ENCODE measurements around the gene ELMOD1.

ELMOD1 gene

GRCh38 chr11:107605061-107606006 lies 14.4 kb downstream of the ELMOD1 start:
- Mint-ChIP-seq H3K9me3 (ENCODE audit: low read depth) (no peaks in the 10 kb centered on the region), H3K27me3 (peaks cover 34% of the 10 kb centered on the region), H3K4me1 (ENCODE audit: low read depth) (no peaks in the 10 kb centered on the region), H3K4me3 (no peak overlapping the region), H3K36me3 (no peaks in the 10 kb centered on the region), H3K27ac (no peak overlapping the region)

DNA sequence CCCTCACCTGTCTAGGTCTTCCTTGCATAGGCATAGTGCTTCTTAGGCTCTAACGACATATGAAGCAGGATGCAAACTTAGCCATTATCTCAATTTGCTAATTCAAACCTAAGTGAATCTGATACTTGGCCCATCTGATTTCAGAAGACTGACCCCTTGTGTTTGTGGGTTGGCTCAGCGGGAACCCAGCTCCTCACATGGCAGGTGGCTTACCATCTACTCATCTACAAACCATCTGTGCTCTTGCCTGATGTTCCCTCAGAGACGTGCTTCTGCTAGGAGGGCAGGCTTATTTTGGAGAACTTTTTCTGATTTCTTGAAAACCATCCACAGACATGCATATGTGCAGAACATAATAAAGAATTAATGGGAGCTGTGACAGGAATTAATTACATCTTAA lies 15.2 kb downstream of the ELMOD1 start:
- Mint-ChIP-seq H3K4me1 (ENCODE audit: low read depth) (no peaks in the 10 kb centered on the region), H3K27ac (no peak overlapping the region), H3K36me3 (no peaks in the 10 kb centered on the region), H3K27me3 (peaks cover 37% of the 10 kb centered on the region), H3K9me3 (ENCODE audit: low read depth) (no peaks in the 10 kb centered on the region), H3K4me3 (no peak overlapping the region)

- Mint-ChIP-seq H3K9me3 (ENCODE audit: low read depth) (no peaks in the 10 kb centered on the region), H3K27me3 (peaks cover 30% of the 10 kb centered on the region), H3K4me1 (ENCODE audit: low read depth) (no peaks in the 10 kb centered on the region), H3K4me3 (no peak overlapping the region), H3K27ac (no peak overlapping the region), H3K36me3 (no peaks in the 10 kb centered on the region)
Observed at GRCh38 chr11:107608809-107609208, 17.9 kb downstream of the ELMOD1 start.

GRCh38 chr11:107609400-107610218 lies 18.7 kb downstream of the ELMOD1 start:
- Mint-ChIP-seq H3K4me1 (ENCODE audit: low read depth) (no peaks in the 10 kb centered on the region), H3K27me3 (peaks cover 30% of the 10 kb centered on the region), H3K27ac (no peak overlapping the region), H3K36me3 (no peaks in the 10 kb centered on the region), H3K4me3 (no peak overlapping the region), H3K9me3 (ENCODE audit: low read depth) (no peaks in the 10 kb centered on the region)

GRCh38 chr11:107612445-107612844 lies 21.5 kb downstream of the ELMOD1 start:
- H3K9me3 Mint-ChIP-seq (ENCODE audit: low read depth), result no peaks in the 10 kb centered on the region
- no peaks in the 10 kb centered on the region for H3K4me1 Mint-ChIP-seq (ENCODE audit: low read depth)
- H3K27ac Mint-ChIP-seq, result no peak overlapping the region
- H3K4me3 Mint-ChIP-seq, result no peak overlapping the region
- H3K27me3 Mint-ChIP-seq, result peaks cover 20% of the 10 kb centered on the region
- H3K36me3 Mint-ChIP-seq, result no peaks in the 10 kb centered on the region

GRCh38 chr11:107619926-107620325 lies 29.0 kb downstream of the ELMOD1 start:
- Mint-ChIP-seq H3K36me3 (no peaks in the 10 kb centered on the region), H3K4me1 (ENCODE audit: low read depth) (no peaks in the 10 kb centered on the region), H3K27me3 (peaks cover 11% of the 10 kb centered on the region), H3K27ac (no peak overlapping the region), H3K4me3 (no peak overlapping the region), H3K9me3 (ENCODE audit: low read depth) (no peaks in the 10 kb centered on the region)

- no peak overlapping the region for H3K4me3 Mint-ChIP-seq
- H3K9me3 Mint-ChIP-seq (ENCODE audit: low read depth), result no peaks in the 10 kb centered on the region
- H3K36me3 Mint-ChIP-seq, result no peaks in the 10 kb centered on the region
- H3K27me3 Mint-ChIP-seq, result peaks cover 16% of the 10 kb centered on the region
- H3K27ac Mint-ChIP-seq, result no peak overlapping the region
- H3K4me1 Mint-ChIP-seq (ENCODE audit: low read depth), result no peaks in the 10 kb centered on the region
Observed at GRCh38 chr11:107621081-107621480, 30.1 kb downstream of the ELMOD1 start.

DNA sequence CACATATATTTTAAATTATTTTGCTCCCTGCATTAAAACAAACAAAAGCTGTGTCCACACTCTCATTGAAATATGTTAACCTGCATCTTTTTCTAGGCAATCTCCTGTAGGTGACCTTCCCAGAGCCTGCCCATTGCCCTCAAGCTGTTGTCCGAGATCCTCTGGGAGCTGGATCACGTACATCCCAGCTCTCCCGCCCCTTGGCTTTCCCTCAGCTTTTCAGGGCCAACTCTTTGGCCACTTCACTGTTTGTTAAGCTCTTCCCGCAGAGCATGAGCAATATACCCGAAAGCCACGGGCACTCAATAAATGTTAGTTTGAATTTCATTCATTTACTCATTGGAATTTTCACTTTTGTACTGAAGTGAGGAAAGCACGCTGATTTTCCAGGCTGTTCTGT lies 32.2 kb downstream of the ELMOD1 start:
- no peaks in the 10 kb centered on the region for H3K36me3 Mint-ChIP-seq
- no peak overlapping the region for H3K4me3 Mint-ChIP-seq
- no peaks in the 10 kb centered on the region for H3K4me1 Mint-ChIP-seq (ENCODE audit: low read depth)
- H3K9me3 Mint-ChIP-seq (ENCODE audit: low read depth), result no peaks in the 10 kb centered on the region
- peaks cover 24% of the 10 kb centered on the region for H3K27me3 Mint-ChIP-seq
- no peak overlapping the region for H3K27ac Mint-ChIP-seq

DNA sequence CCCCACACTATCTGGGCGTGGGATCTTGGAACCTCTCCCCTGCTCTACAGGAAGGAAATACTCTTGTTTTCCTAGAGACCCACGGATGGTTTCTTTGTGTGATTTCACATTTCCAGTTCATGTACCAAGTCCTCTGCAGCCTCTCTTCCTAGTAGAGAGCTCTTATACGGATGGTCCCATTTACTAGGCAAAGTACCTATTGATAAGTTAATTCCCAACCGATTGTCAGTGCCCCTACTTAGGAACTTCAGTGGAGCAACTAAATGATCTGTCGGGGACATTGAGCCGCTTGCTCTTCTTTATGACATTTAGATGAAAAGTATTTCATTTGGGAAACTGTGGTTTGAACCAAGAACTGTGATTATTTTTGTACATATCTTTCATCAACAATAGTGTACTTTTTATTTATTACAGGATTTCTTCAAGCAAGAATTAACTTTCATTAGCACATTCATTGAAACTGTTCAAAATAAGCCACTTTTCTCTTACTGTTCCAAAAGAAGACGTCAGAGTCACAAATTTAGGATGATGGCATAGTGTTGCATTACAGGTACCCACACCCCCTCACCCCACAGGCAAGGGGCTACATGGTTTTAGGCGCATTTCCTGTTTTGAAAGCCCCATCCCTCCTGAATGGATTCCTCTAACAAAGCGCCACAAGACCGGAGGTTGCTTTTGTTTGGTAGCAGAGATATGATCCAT lies 34.2 kb downstream of the ELMOD1 start:
- Mint-ChIP-seq H3K36me3 (no peaks in the 10 kb centered on the region), H3K27me3 (peaks cover 25% of the 10 kb centered on the region), H3K27ac (no peak overlapping the region), H3K9me3 (ENCODE audit: low read depth) (no peaks in the 10 kb centered on the region), H3K4me3 (no peak overlapping the region), H3K4me1 (ENCODE audit: low read depth) (no peaks in the 10 kb centered on the region)

GRCh38 chr11:107625685-107625989 lies 34.7 kb downstream of the ELMOD1 start:
- no peaks in the 10 kb centered on the region for H3K36me3 Mint-ChIP-seq
- H3K4me3 Mint-ChIP-seq, result no peak overlapping the region
- H3K9me3 Mint-ChIP-seq (ENCODE audit: low read depth), result no peaks in the 10 kb centered on the region
- peaks cover 23% of the 10 kb centered on the region for H3K27me3 Mint-ChIP-seq
- H3K27ac Mint-ChIP-seq, result no peak overlapping the region
- H3K4me1 Mint-ChIP-seq (ENCODE audit: low read depth), result no peaks in the 10 kb centered on the region

DNA sequence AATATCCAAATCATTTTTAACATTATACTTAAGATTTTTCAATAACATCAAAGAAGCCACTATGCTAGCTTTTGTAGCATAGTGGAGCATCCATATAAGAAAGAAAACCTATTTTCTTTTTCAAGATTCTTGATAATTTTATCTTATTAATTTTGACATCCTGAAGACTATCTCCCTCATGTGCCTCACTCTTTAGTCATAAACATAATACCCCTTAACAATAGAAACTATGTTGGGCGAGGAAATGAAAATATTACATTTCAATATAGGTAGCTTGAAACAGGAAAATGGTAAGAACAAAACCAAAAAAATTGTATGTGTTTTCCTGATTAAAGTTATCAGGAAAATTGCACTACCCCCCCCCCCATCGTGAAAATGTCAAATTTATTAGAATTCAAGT lies 40.1 kb downstream of the ELMOD1 start:
- Mint-ChIP-seq H3K4me3 (no peak overlapping the region), H3K27ac (no peak overlapping the region), H3K4me1 (ENCODE audit: low read depth) (no peaks in the 10 kb centered on the region), H3K36me3 (no peaks in the 10 kb centered on the region), H3K9me3 (ENCODE audit: low read depth) (no peaks in the 10 kb centered on the region), H3K27me3 (peaks cover 15% of the 10 kb centered on the region)

GRCh38 chr11:107631931-107632330 lies 41.0 kb downstream of the ELMOD1 start:
- Mint-ChIP-seq H3K9me3 (ENCODE audit: low read depth) (no peaks in the 10 kb centered on the region), H3K36me3 (no peaks in the 10 kb centered on the region), H3K27me3 (peaks cover 12% of the 10 kb centered on the region), H3K4me3 (no peak overlapping the region), H3K27ac (no peak overlapping the region), H3K4me1 (ENCODE audit: low read depth) (no peaks in the 10 kb centered on the region)

DNA sequence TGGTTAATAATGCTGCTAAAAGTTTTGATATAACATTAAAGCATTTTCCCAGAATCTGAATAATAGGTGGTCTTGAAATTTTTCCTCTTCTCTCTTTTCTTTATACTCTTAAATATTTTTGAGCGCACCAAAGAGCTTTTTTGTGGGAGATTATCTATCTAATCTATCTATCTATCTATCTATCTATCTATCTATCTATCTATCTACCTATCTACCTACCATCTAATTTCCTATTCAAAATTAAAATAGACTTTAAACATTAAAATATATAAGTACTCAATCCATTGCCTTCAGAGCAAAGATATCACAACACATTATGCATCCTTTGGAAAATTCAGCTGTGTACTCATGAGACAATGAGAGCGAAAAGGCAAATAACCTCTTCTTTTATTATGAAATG lies 55.8 kb downstream of the ELMOD1 start:
- no peak overlapping the region for H3K4me3 Mint-ChIP-seq
- H3K9me3 Mint-ChIP-seq (ENCODE audit: low read depth), result no peaks in the 10 kb centered on the region
- no peak overlapping the region for H3K27ac Mint-ChIP-seq
- no peaks in the 10 kb centered on the region for H3K36me3 Mint-ChIP-seq
- H3K4me1 Mint-ChIP-seq (ENCODE audit: low read depth), result no peaks in the 10 kb centered on the region
- peaks cover 12% of the 10 kb centered on the region for H3K27me3 Mint-ChIP-seq

DNA sequence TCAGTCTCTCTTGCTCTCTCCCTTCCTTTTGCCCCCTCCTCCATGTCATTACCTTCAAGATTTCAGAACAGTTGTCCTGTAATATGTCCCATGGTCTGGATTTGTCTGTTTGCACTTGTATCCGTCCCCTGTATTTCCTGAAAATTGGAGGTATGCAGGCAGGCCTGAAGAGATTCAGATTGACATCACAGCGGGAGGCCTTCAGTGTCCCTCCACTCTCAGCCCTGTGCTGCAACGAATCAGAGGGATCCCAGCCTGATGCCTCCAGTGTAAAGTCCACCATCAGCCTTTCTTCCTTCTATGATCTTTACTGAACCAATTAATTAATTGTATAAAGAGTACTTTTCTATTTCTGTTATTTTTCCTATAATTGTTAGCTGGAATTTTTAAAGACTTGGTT lies 57.3 kb downstream of the ELMOD1 start:
- H3K27ac Mint-ChIP-seq, result no peak overlapping the region
- peaks cover 14% of the 10 kb centered on the region for H3K27me3 Mint-ChIP-seq
- no peaks in the 10 kb centered on the region for H3K9me3 Mint-ChIP-seq (ENCODE audit: low read depth)
- no peaks in the 10 kb centered on the region for H3K36me3 Mint-ChIP-seq
- no peaks in the 10 kb centered on the region for H3K4me1 Mint-ChIP-seq (ENCODE audit: low read depth)
- H3K4me3 Mint-ChIP-seq, result no peak overlapping the region

- no peaks in the 10 kb centered on the region for H3K4me1 Mint-ChIP-seq (ENCODE audit: low read depth)
- H3K9me3 Mint-ChIP-seq (ENCODE audit: low read depth), result no peaks in the 10 kb centered on the region
- peaks cover 17% of the 10 kb centered on the region for H3K27me3 Mint-ChIP-seq
- no peak overlapping the region for H3K4me3 Mint-ChIP-seq
- no peak overlapping the region for H3K27ac Mint-ChIP-seq
- no peaks in the 10 kb centered on the region for H3K36me3 Mint-ChIP-seq
Observed at GRCh38 chr11:107651672-107652071, 60.7 kb downstream of the ELMOD1 start.

Data from activated naive CD8-positive, alpha-beta T cell (primary cell).